HS-5 (cell line): ENCODE measurements around the gene OR7C2.

Experiments used
- DNase-seq: peaks from one replicate; pipeline ENCODE4 v3.0.0-alpha.2; 2012; ENCODE audit warnings: low read depth

OR7C2 gene

DNA sequence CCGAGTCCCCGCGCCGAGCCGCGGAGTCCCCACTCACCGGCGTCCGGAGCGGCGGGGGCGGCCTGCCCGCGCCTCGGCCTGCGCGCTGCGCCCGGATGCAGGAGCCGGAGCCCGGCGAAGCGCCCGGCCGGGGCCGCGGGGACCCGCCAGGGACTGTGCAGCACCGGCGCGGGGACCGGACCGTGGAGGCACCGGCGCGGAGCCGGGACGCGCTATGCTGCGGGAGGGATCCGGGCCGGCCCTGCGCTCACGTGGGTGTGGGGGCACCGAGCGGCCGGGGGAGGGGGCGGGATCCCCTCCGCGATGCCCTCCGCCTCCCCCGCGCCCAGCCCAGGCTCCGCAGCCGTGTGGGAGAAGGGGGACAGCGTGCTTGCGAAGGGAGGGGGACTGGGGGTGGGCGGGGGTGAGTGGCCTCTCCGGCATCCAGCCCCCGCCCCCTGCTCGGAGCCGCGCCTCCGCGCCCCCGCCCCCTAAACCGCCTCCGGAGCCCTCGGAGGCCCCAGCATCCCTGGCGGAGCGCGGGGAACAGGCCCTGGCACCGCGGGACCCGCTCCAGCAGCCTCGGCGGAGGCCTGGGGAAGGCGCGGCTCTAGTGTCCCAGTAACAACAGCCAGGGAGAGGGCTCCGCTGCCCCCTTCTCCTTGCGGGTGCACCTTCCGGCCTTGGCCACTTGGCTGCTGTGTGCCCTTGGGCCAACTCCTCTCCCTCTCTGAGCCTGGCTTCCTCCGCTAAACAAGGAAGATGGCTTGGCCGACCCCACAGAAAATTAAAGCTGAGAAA lies 38.4 kb downstream of the OR7C2 start, which contains the start of gene SLC1A6:
Gene SLC1A6, minus strand, starts transcription at position 389 of the 780 bp plus-strand sequence. CDS start 6,954 bp downstream, outside the sequence.
- no peak for DNase-seq

DNA sequence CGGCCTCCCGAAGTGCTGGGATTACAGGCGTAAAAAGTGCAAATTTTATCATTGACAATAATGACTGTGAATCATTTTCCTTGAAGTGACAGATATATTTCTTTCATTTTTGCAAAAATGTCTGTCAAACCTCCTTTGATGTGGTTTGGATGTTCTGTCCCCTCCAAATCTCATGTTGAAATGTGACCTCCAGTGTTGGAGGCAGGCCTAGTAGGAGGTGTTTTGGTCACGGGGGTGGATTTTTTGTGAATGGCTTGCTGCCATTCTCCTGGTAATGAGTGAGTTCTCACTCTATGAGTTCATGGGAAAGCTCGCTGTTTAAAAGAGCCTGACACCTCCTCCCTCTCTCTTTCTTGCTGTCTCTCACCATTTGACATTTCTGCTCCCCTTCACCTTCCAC lies 43.8 kb downstream of the OR7C2 start:
- DNase-seq, result no peak
